Stimulated activated naive CD8-positive, alpha-beta T cell treated with anti-CD3 and anti-CD28 coated beads, Interleukin-15, amount 100 ng/mL, for 72 hours (primary cell): ENCODE results near the gene AGPAT1.
A peak's percentile ranks its signal among the peaks of the same experiment; 100 is the strongest.
"Not testable (repeated sequence)": the region's sequence is repeated elsewhere in the genome, so short reads cannot be mapped to it uniquely, and the experiment has no call there.

Experiments
- ATAC-seq: fragments of 150-1000 bp; cut with Tn5 transposase; 2 replicates; pipeline ENCODE4 v1.10.0; 2021; ENCODE audit warnings: mild to moderate bottlenecking, moderate library complexity
- DNase-seq, 2 donors: peaks; one replicate each; pipeline ENCODE4 v3.0.0; 2021 to 2022
- H3K27ac Mint-ChIP-seq, 2 donors: one replicate each; pipeline ENCODE4 v1.8.0; 2022; ENCODE audit warnings: mild to moderate bottlenecking in 2 of 2, mixed read lengths in 2 of 2, moderate library complexity in 2 of 2
- H3K27me3 Mint-ChIP-seq: one replicate; pipeline ENCODE4 v1.8.0; 2022; ENCODE audit warnings: mixed read lengths
- H3K4me1 Mint-ChIP-seq: one replicate; pipeline ENCODE4 v1.8.0; 2022; ENCODE audit warnings: mild to moderate bottlenecking, mixed read lengths
- H3K4me3 Mint-ChIP-seq, 2 donors: one replicate each; pipeline ENCODE4 v1.8.0; 2022; ENCODE audit warnings: mild to moderate bottlenecking in 2 of 2, mixed read lengths in 2 of 2, moderate library complexity in 1 of 2
- H3K9me3 Mint-ChIP-seq, 2 donors: one replicate each; pipeline ENCODE4 v1.8.0; 2022; ENCODE audit warnings: mixed read lengths in 2 of 2

Gene AGPAT1

DNA sequence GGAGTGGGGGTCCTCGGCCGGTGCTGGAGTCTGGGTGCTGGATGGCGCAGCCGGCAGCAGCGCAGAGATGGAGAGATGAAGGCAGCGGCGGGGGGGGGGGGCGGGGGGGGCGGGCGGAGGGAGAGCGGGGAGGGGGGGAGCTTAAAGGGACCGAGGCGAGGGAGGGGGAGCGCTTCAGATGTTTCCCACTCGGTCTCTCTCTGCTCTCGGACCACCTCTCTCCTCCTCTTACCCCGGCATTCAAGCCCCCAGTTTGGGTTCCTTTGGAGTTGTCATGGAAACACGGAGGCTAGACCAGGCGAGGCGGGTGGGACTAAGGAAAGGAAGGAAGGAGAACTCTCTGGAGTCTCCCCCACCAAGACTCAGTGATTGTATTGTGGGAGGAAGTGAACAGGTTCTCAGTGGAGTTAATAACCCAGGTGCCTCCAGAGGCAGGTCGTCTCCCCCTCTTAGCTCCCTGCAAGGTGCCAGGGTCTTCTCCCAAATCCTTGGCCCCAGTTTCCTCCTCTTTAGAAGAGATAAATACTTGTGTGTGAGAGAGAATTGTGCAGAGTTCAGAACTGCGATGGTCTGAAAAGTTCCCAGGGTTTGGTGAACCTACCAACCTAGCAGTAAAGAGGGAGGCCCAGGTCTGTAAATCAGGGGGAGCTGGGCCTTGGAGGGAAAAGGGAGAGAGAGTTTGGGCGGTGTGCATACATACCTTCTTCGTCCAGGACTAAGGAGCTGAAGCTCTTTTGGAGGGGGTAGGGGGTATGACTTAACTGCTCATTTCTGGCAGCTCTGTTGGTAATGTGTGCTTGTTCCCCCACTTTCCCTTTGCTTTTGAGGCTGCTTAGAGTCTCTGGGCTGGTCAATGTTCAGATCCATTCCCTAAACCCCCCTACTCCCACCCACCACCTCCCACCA is 23.8 kb downstream of the AGPAT1 start, which contains the start of gene PRRT1:
PRRT1 (minus strand) TSS at position 77 of the 906 bp plus-strand sequence. CDS start 112 bp downstream, outside the sequence.
- H3K27ac Mint-ChIP-seq, result peak within 1 kb of the TSS; percentile 64 to 78
- ATAC-seq (no peak), DNase-seq (no peak)
- peak within 1 kb of the TSS; percentile 91 to 95 for H3K4me3 Mint-ChIP-seq
- peaks cover 22% of the 10 kb centered on the region for H3K27me3 Mint-ChIP-seq
- no peaks in the 10 kb centered on the region for H3K9me3 Mint-ChIP-seq
- peaks cover 74% of the 10 kb centered on the region for H3K4me1 Mint-ChIP-seq

- ATAC-seq (no peak), DNase-seq (no peak)
- H3K9me3 Mint-ChIP-seq, result no peaks in the 10 kb centered on the region
- H3K27me3 Mint-ChIP-seq, result peaks cover 22% of the 10 kb centered on the region
- peaks cover 74% of the 10 kb centered on the region for H3K4me1 Mint-ChIP-seq
- peak overlapping the region; percentile 77 to 84 for H3K4me3 Mint-ChIP-seq
- H3K27ac Mint-ChIP-seq, result peak overlapping the region; percentile 35 to 64
These were observed 24.6 kb downstream of the AGPAT1 start for GRCh38 chr6:32151181-32151862.

- DNase-seq (no peak), ATAC-seq (no peak)
- H3K27me3 Mint-ChIP-seq, result peaks cover 22% of the 10 kb centered on the region
- no peaks in the 10 kb centered on the region for H3K9me3 Mint-ChIP-seq
- H3K27ac Mint-ChIP-seq, result peak overlapping the region in 1 of 2 donors; percentile 31
- H3K4me1 Mint-ChIP-seq, result peaks cover 65% of the 10 kb centered on the region
- peak overlapping the region; percentile 77 to 84 for H3K4me3 Mint-ChIP-seq
These were observed 25.7 kb downstream of the AGPAT1 start for GRCh38 chr6:32149932-32150870.

GRCh38 chr6:32149092-32149755 is 26.7 kb downstream of the AGPAT1 start:
- Mint-ChIP-seq H3K4me3 (peak overlapping the region; percentile 83 to 89), H3K9me3 (no peaks in the 10 kb centered on the region), H3K27me3 (peaks cover 22% of the 10 kb centered on the region), H3K27ac (peak overlapping the region; percentile 53 to 77), H3K4me1 (peaks cover 56% of the 10 kb centered on the region)
- DNase-seq (no peak), ATAC-seq (peak; percentile 4)

DNA sequence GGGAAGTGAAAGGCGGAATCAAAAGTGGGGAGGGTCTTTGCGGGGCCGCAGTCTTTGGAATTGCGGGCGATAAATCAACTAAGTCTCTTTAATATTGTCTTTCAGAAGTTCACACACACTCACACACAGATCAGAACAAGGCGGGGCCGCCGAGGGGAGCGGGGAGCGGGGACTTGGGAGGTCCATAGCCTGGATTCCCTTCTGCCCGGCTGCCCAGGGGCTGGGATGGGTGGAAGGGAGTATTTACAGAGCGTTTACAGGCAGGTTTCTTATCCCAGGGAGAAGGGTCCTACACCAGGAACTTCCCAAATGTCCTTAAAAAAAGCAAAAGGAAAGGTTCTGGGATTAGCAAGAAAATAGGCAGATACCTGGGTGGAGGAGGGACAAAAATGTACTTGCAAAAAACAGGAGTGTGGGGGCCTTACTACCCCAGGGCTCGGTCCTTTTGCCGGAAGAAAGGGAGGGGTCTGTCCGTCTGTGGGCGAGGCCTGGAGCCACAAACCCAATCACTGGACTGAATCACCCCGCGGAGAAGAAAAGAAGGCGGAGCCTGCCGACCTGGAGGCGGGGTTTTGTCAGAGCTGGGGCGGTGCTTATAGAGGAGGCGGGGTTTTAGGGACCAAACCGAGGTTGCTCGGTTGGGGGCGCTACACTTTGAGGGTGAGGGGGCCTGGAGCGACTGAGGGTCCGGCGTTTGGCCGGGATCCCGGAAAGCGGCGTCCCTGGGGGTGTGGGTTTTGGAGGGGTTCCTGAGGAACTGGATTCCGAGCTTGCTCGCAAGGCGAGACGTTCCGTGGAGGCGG is 27.4 kb downstream of the AGPAT1 start:
- peaks cover 22% of the 10 kb centered on the region for H3K27me3 Mint-ChIP-seq
- ATAC-seq, result peak; percentile 79
- peak; percentile 81 to 86 for DNase-seq

GRCh38 chr6:32147401-32148132 is 28.3 kb downstream of the AGPAT1 start:
- Mint-ChIP-seq H3K27me3 (peaks cover 22% of the 10 kb centered on the region), H3K27ac (no peak overlapping the region), H3K9me3 (no peaks in the 10 kb centered on the region), H3K4me3 (peak overlapping the region; percentile 83 to 89), H3K4me1 (peaks cover 45% of the 10 kb centered on the region)
- ATAC-seq, result no peak
- DNase-seq, result no peak

More for the DNA sequence above, 27.4 kb downstream of the AGPAT1 start:
- H3K9me3 Mint-ChIP-seq, result no peaks in the 10 kb centered on the region
- H3K27ac Mint-ChIP-seq, result peak overlapping the region; percentile 53 to 77
- peaks cover 55% of the 10 kb centered on the region for H3K4me1 Mint-ChIP-seq
- peak overlapping the region; percentile 83 to 89 for H3K4me3 Mint-ChIP-seq

DNA sequence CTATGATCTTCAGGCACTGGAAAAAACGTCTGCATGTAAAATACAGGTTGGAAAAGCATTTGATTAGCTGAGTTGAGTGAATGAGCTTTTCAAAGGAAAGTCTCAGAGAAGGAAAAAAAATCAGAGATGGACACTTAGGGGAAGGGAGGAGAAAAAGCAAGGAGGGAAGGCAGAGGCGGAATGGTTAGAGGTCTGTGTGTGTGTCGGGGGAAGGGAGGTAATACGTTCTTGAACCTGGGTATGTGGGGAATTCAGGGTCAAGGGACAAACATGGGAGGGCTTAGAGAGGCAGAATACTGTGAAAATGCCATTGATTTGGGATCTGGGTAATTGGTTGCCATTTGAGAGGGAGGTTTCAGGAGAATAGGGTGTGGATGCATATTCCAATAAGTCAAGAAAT is 29.2 kb downstream of the AGPAT1 start:
- Mint-ChIP-seq H3K27ac (peak overlapping the region in 1 of 2 donors; percentile 28), H3K9me3 (no peaks in the 10 kb centered on the region), H3K4me1 (peaks cover 37% of the 10 kb centered on the region), H3K4me3 (no peak overlapping the region), H3K27me3 (peaks cover 22% of the 10 kb centered on the region)
- ATAC-seq, result no peak
- DNase-seq, result no peak

DNA sequence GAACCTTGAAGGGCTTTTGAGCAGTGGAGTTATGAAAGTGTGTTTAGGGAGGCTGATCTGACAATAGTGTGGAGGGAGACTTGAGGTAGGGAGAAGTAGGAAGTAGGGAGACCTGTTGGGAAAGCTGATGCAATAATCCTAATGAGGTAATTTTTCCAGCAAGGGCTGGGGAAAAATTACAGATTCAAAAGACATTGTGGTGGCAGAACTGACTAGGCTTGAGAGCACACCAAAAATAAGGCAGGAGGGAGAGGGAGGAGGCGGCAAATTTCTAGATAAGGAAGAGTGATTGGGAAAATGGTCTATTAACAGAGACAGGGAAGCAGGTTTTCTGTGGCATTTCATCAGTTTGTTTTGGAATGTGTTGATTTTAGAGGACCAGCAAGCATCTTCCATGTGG is 29.6 kb downstream of the AGPAT1 start:
- ATAC-seq (no peak), DNase-seq (no peak)
- peaks cover 33% of the 10 kb centered on the region for H3K4me1 Mint-ChIP-seq
- no peak overlapping the region for H3K4me3 Mint-ChIP-seq
- H3K27me3 Mint-ChIP-seq, result peaks cover 22% of the 10 kb centered on the region
- no peaks in the 10 kb centered on the region for H3K9me3 Mint-ChIP-seq
- H3K27ac Mint-ChIP-seq, result no peak overlapping the region

- H3K4me3 Mint-ChIP-seq, H3K9me3 Mint-ChIP-seq, H3K27ac Mint-ChIP-seq, ATAC-seq, DNase-seq: not testable (repeated sequence)
- Mint-ChIP-seq H3K27me3 (peaks cover 14% of the 10 kb centered on the region), H3K4me1 (peaks cover 18% of the 10 kb centered on the region)
These were observed 31.6 kb downstream of the AGPAT1 start for GRCh38 chr6:32144238-32144637.

GRCh38 chr6:32140420-32141046 is 35.4 kb downstream of the AGPAT1 start:
- DNase-seq, result no peak
- H3K4me1 Mint-ChIP-seq, result no peaks in the 10 kb centered on the region
- no peak overlapping the region for H3K4me3 Mint-ChIP-seq
- H3K27me3 Mint-ChIP-seq, result no peaks in the 10 kb centered on the region
- no peaks in the 10 kb centered on the region for H3K9me3 Mint-ChIP-seq
- no peak overlapping the region for H3K27ac Mint-ChIP-seq
- ATAC-seq, result no peak

GRCh38 chr6:32139590-32139989 is 36.3 kb downstream of the AGPAT1 start:
- Mint-ChIP-seq H3K4me3 (no peak overlapping the region), H3K27ac (no peak overlapping the region), H3K4me1 (no peaks in the 10 kb centered on the region), H3K27me3 (no peaks in the 10 kb centered on the region), H3K9me3 (no peaks in the 10 kb centered on the region)
- no peak for DNase-seq
- ATAC-seq, result no peak

GRCh38 chr6:32137454-32137853 is 38.4 kb downstream of the AGPAT1 start:
- Mint-ChIP-seq H3K27ac (no peak overlapping the region), H3K4me3 (no peak overlapping the region)
- ATAC-seq, result no peak

DNA sequence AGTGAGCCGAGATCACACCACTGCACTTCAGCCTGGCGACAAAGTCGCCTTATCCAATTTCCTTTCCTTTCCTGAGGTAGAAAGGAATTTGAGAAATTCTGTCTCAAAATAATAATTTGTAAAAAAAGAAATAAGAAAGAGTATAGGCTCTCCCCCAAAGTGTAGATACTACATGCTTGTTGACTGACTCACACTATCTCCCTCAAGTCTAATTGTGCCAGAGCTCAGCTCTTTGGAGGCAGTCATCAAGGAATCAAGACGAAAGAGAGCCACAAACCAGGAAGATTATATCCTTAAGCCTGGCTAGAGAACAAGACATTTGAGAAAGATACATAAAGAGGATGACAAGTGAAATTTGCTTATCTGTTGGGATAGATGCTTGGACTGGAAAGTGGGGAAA is 42.1 kb downstream of the AGPAT1 start:
- peaks cover 18% of the 10 kb centered on the region for H3K4me1 Mint-ChIP-seq
- no peaks in the 10 kb centered on the region for H3K9me3 Mint-ChIP-seq
- no peak overlapping the region for H3K4me3 Mint-ChIP-seq
- H3K27ac Mint-ChIP-seq, result no peak overlapping the region
- no peaks in the 10 kb centered on the region for H3K27me3 Mint-ChIP-seq
- no peak for DNase-seq
- ATAC-seq, result no peak

More at GRCh38 chr6:32137454-32137853, 38.4 kb downstream of the AGPAT1 start:
- H3K4me1 Mint-ChIP-seq, result no peaks in the 10 kb centered on the region
- no peaks in the 10 kb centered on the region for H3K27me3 Mint-ChIP-seq
- no peak for DNase-seq
- H3K9me3 Mint-ChIP-seq, result no peaks in the 10 kb centered on the region
